HepG2 (cell line): Measurements from ENCODE around the gene SYNJ2. TPM values are rescaled to one million over a fixed set of nuclear protein-coding genes. Genes with fewer than 3 reads are reported as not detected.

Source experiments
- AFF4 ChIP-seq: sonication (generic); formaldehyde crosslinking; IDR thresholded peaks from 2 replicates; pipeline ENCODE4 v1.4.0; 2020; ENCODE audit warnings: missing genetic modification reagents
- ATF7 ChIP-seq, 2 experiments: fragments of 450-650 bp in 1 of 2; sonication (generic) in 1 of 2; formaldehyde crosslinking in 1 of 2; IDR thresholded peaks; 2 replicates each; pipeline versions ENCODE4 v1.4.0 to v1.6.1; 2016 to 2020; ENCODE audit warnings: antibody characterized with exemption in 1 of 2, mild to moderate bottlenecking in 1 of 2, missing genetic modification reagents in 1 of 2
- CCAR2 ChIP-seq: fragments of 200-400 bp; formaldehyde crosslinking; optimal IDR thresholded peaks from 2 replicates; pipeline ENCODE3; 2018; ENCODE audit warnings: low read depth, mild to moderate bottlenecking, low read length, moderate library complexity
- CCDC6 ChIP-seq: sonication (generic); formaldehyde crosslinking; IDR thresholded peaks from 2 replicates; pipeline ENCODE4 v1.8.1; 2022; ENCODE audit warnings: mild to moderate bottlenecking, missing genetic modification reagents, moderate library complexity
- CSRNP2 ChIP-seq: sonication (generic); formaldehyde crosslinking; conservative IDR thresholded peaks from 2 replicates; pipeline ENCODE4 v1.8.0; 2022; ENCODE audit warnings: low read depth, missing genetic modification reagents
- HNRNPLL ChIP-seq: fragments of 200-400 bp; formaldehyde crosslinking; IDR thresholded peaks from 2 replicates; pipeline ENCODE4 v1.6.1; 2017; ENCODE audit warnings: mild to moderate bottlenecking, low read depth, low read length; ENCODE audit not compliant: poor library complexity, severe bottlenecking
- HOMEZ ChIP-seq: IDR thresholded peaks from 2 replicates; pipeline ENCODE4 v1.6.1; 2016; ENCODE audit warnings: low read depth
- KDM5A ChIP-seq: fragments of 200-600 bp; sonication (generic); IDR thresholded peaks from 2 replicates; pipeline ENCODE4 v1.7.0; 2018; ENCODE audit warnings: antibody characterized with exemption, mild to moderate bottlenecking, low read length, borderline replicate concordance
- KDM5B ChIP-seq: sonication (generic); formaldehyde crosslinking; IDR thresholded peaks from 2 replicates; pipeline ENCODE4 v1.4.0; 2020; ENCODE audit warnings: missing genetic modification reagents, mild to moderate bottlenecking, borderline replicate concordance
- KLF12 ChIP-seq: sonication (generic); formaldehyde crosslinking; IDR thresholded peaks from 2 replicates; pipeline ENCODE4 v1.4.0; 2020; ENCODE audit warnings: missing genetic modification reagents, borderline replicate concordance
- MTF2 ChIP-seq: sonication (generic); formaldehyde crosslinking; IDR thresholded peaks from 2 replicates; pipeline ENCODE4 v1.5.0; 2020; ENCODE audit warnings: missing genetic modification reagents, borderline replicate concordance
- PHB2 ChIP-seq: fragments of 450-650 bp; IDR thresholded peaks from 2 replicates; pipeline ENCODE4 v1.6.1; 2018; ENCODE audit not compliant: partially characterized antibody
- POLR2G ChIP-seq: fragments of 200-400 bp; formaldehyde crosslinking; IDR thresholded peaks from 2 replicates; pipeline ENCODE4 v1.6.1; 2018; ENCODE audit warnings: mild to moderate bottlenecking, low read depth, low read length, moderate library complexity
- RAD51 ChIP-seq: fragments of 450-650 bp; IDR thresholded peaks from 2 replicates; pipeline ENCODE4 v1.6.1; 2016; ENCODE audit warnings: borderline replicate concordance
- RFXAP ChIP-seq: sonication (generic); formaldehyde crosslinking; IDR thresholded peaks from 2 replicates; pipeline ENCODE4 v1.4.0; 2020; ENCODE audit warnings: missing genetic modification reagents, borderline replicate concordance
- TMF1 ChIP-seq: sonication (generic); formaldehyde crosslinking; IDR thresholded peaks from 2 replicates; pipeline ENCODE4 v1.8.1; 2022; ENCODE audit warnings: low read depth, missing genetic modification reagents
- ZBTB34 ChIP-seq: sonication (generic); formaldehyde crosslinking; IDR thresholded peaks from 2 replicates; pipeline ENCODE4 v1.8.0; 2022; ENCODE audit warnings: mild to moderate bottlenecking, missing genetic modification reagents
- ZEB1 ChIP-seq: IDR thresholded peaks from 2 replicates; pipeline ENCODE4 v1.6.1; 2012; ENCODE audit warnings: mild to moderate bottlenecking, low read depth, inconsistent platforms; ENCODE audit not compliant: insufficient replicate concordance
- ZNF616 ChIP-seq: sonication (generic); formaldehyde crosslinking; IDR thresholded peaks from 2 replicates; pipeline ENCODE4 v1.5.0; 2020; ENCODE audit warnings: low read depth, mild to moderate bottlenecking, missing genetic modification reagents
- ZNF713 ChIP-seq: sonication (generic); formaldehyde crosslinking; IDR thresholded peaks from 2 replicates; pipeline ENCODE4 v1.4.0; 2020; ENCODE audit warnings: mild to moderate bottlenecking, missing genetic modification reagents
- polyA plus RNA-seq, 8 experiments: library from polyadenylated mRNA; depleted of rRNA in 3 of 8; stranded (reverse) in 7 of 8; unstranded in 1 of 8; fragments of >200 nt; fragmentation: Illumina TruSeq in 4 of 8; extraction: Trizol in 4 of 8; gene quantifications; 2 replicates each; pipeline versions ENCODE4 v1.2.1 to v1.2.3, GENCODE V29; 2011 to 2016; ENCODE audit warnings: low read depth in 4 of 8, missing spikeins in 1 of 8, mixed read lengths in 1 of 8; ENCODE audit not compliant: insufficient read depth in 1 of 8
- total RNA-seq, 5 experiments: library from RNA; depleted of rRNA; stranded (reverse); fragments of >200 nt; fragmentation: Illumina TruSeq; extraction: Trizol; gene quantifications; 2 replicates each; pipeline ENCODE4 v1.2.3, GENCODE V29; 2016; ENCODE audit warnings: low read depth in 1 of 5

Gene SYNJ2
- total and polyA plus RNA-seq, 2 of the 13 experiments (the other 11 are each of a cell fraction or from before 2014, with no cell fraction given), result 39.1 to 57.6 TPM

GRCh38 chr6:157985378-157986155 is 3.9 kb downstream of the SYNJ2 start (continued):
- peak; percentile 88 for TF ChIP-seq TMF1
- TF ChIP-seq HNRNPLL, result no peak
- TF ChIP-seq KDM5A, result peak; percentile 43; the same call in 1 of the 2 replicates
- no peak for TF ChIP-seq KDM5B (CRISPR knock-in tag)
- TF ChIP-seq ATF7 (IDR thresholded peaks at IDR 0.05), result no peak
- TF ChIP-seq ATF7 (CRISPR knock-in tag; IDR thresholded peaks at IDR 0.05), result peak; percentile 47; the same call in 1 of the 2 replicates
- no peak for TF ChIP-seq MTF2 (CRISPR knock-in tag)
- TF ChIP-seq CCAR2, result peak; percentile 67
- no peak for TF ChIP-seq PHB2
- TF ChIP-seq HOMEZ (CRISPR knock-in tag), result peak; percentile 80; the same call in 1 of the 2 replicates
- peak; percentile 76; the same call in 1 of the 2 replicates for TF ChIP-seq CCDC6 (CRISPR knock-in tag)
- TF ChIP-seq AFF4 (CRISPR knock-in tag), result 0 out of 2 replicates have a peak, but pooled peaks have one; percentile 51
- peak; percentile 94 for TF ChIP-seq ZBTB34 (CRISPR knock-in tag)
- TF ChIP-seq KLF12 (CRISPR knock-in tag), result peak; percentile 81
- TF ChIP-seq ZNF713 (CRISPR knock-in tag), result no peak
- peak; percentile 95 for TF ChIP-seq ZEB1
- TF ChIP-seq CSRNP2, result no peak
- TF ChIP-seq POLR2G, result peak; percentile 82
- TF ChIP-seq RFXAP (CRISPR knock-in tag), result peak; percentile 47; the same call in 1 of the 2 replicates
- TF ChIP-seq RAD51, result no peak
- 0 out of 2 replicates have a peak, but pooled peaks have one; percentile 77 for TF ChIP-seq ZNF616
